GM19468 (cell line): Measurements from ENCODE around the gene PER3.
"Not testable (repeated sequence)": the region's sequence is repeated elsewhere in the genome, so short reads cannot be mapped to it uniquely, and the experiment has no call there.

Source experiments
- ATAC-seq: cut with Tn5 transposase; IDR thresholded peaks from one replicate; pipeline ENCODE4 v1.9.1; 2021; ENCODE audit warnings: mild to moderate bottlenecking, moderate library complexity, moderate number of reproducible peaks; ENCODE audit not compliant: unreplicated experiment; ENCODE audit errors: extremely low read depth

The PER3 gene

DNA sequence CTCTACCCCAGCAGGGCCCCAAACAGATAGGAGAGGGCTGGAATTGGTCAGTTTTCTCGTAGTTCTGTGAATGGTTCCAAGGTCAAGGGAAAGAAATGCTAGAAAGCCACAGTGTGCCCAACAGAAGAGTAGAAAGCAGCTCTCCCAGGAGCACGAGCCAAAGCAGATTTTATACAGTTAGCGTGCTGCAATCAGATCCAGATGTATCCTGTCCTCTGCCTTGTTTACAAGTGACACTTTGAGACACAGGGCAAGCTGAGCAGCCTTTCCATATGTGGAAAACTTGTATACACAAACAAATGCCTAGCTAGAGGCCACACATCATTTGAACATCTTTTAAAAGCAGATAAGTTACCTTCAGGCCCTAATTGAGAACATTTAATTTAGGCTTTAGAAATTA lies 6.5 kb upstream of the PER3 start:
- no peak for ATAC-seq

DNA sequence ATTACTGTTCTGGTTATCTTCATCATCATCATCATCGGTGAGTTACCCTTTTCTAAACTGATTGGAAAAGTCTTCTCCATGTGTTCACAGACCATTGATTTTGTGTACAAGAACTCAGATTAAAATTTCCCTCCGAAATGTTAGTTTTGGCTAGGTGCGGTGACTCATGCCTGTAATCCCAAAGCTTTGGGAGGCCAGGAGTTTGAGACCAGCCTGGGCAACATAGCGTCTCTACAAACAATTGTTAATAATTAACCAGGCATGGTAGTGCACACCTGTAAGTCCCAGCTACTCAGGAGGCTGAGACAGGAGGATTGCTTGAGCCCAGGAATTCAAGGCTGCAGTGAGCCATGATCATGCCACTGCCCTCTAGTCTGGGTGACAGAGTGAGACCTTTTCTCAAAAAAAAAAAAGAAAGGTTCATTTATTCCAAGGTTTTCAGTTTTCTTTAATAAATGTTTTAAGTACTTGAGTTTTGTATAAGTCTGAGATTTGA lies 5.9 kb upstream of the PER3 start:
- no peak for ATAC-seq

DNA sequence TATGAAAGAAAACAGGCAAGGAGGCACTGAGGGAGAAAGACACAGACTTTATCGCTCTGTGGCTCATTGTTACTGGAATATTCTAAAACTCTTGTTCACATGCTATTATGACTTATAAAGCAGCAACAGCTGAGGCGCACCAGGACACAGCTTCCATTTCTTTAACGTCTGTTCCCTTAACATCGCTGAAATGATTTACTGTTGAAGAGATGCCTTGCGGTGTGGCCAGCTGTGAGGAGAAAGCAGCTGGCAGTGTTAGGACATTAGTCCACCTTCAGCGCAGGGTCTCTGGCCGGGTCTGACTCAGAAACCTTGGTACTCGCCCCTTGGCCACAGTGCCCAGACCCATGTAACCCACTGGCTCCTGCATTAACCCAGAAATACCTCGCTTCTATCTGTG lies 3.1 kb upstream of the PER3 start:
- no peak for ATAC-seq

DNA sequence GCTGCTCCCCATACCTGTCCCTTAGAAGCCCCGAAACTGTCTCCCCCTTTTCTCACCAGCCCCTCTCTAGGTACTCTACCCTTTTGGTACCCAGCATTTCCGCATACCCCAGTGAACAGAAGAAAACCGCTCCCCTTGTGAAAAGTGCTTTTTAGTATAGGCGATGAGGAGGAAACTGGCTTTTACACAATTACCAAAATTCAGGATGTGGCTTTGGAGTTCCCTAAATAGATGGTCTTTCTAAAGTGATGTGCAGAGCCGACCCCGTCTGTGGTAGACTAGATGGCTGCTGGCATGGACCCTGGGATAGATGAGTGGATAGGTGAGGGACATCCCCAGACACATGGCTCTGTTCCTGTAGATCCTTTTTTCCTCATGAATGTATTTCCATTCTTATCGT lies 2.6 kb upstream of the PER3 start:
- no peak for ATAC-seq

DNA sequence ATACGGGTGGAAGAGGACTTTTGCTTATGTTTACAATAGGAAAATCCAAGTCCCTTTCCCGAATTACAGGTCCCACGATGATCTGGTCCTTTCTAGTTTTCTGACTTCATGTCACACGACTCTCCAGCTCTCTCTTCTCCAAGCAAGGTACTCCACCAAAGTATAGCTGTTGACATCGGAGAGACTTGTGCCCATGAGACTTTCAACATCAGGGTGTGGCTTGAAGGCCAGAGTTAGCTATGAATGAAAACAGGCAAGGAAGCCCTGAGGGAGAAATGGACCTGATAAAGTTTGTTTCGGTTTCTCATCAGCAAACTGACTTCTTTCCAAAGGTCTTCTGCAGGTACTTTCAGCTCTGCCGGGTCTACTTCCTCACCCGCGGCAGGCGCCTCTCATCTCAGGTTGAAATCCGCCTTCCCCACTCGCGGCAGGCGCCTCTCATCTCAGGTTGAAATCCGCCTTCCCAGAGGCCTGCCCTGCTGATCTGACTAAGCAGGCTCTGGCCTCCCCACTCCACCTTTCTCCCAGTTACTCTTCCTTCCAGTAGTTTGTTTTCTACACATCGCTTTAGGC lies 2.1 kb upstream of the PER3 start:
- no peak for ATAC-seq

DNA sequence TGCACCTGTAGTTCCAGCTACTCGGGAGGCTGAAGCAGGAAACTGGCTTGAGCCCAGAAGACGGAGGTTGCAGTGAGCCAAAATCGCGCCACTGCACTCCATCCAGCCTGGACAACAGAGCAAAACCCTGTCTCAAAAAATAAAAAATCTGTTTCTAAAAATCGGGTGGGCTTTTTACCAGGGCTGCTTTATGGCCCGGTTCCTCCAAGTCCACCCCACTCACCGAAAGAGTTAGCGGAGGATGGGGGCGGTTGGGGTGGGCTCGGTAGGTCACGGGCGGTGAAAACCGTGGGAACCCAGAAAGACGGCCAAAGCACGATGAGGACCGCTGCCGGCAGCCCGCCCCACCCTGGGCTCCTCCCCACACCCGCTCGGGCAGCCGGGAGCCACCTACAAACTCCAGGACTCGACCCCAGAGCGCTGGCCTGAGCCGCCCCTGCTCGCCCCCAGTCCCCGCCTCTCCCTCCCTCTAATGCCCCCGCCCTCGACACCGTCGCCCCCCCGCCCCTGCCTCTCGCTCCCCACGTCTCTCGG lies 846 bp upstream of the PER3 start:
- no peak for ATAC-seq

DNA sequence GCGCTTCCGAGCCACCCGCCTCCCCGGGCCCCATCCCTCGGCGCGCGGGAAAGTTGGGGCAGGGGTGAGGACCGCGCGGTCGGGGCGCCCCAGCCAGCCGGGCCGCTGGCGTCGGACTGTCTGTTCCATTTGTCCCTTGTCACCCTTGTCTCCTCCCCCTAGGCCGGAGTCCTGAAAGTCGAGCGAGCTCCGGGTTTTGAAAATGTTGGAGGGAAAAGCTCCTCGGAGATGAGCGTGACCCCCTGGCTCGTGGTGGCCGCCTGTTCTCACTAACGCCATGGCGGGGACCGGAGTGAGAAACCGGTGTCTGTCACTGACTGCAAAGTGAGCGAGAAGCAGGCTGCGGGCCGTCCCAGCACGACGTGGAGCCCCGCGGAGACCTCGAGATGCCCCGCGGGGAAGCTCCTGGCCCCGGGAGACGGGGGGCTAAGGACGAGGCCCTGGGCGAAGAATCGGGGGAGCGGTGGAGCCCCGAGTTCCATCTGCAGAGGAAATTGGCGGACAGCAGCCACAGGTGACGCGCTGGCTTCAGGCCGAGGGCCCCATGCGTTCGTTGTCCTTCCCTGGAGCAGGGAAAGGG lies 491 bp downstream of the PER3 start:
- ATAC-seq: no peak

DNA sequence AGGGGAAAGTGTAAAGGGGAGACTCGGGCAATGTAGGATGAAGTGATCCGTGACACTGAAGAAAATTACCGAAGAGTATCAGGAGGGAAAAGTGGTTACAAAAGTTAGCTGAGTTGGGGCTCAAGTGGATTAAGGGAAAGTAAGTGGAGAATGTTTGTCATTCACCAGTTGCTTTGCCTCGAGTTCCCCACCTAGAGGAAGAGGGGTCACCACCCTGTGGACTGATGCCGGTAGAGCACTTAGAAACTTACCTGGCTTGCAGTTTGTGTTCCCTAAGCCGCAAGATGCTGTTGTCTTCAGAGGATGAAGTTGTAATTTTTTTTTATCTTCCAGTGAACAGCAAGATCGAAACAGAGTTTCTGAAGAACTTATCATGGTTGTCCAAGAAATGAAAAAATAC lies 1.0 kb downstream of the PER3 start:
- ATAC-seq: no peak

DNA sequence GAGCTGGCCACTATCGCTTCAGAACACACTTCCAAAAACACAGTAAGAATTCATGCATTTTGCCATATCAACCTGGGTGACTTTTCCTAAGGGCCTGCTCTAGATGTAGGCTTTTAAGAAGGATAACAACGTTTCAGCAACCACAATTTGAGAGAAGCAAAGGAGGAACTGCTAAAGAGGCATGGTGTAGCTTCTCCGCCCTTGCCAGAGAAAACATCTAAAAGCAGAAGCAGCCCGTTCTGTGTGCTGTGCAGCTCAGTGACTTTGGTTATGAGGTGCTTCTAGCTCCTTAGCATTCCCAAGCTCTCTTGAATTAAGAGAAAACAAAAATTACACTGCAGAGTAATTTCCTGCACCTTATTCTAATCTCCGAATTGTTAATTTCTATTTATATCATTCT lies 2.7 kb downstream of the PER3 start:
- ATAC-seq: no peak

DNA sequence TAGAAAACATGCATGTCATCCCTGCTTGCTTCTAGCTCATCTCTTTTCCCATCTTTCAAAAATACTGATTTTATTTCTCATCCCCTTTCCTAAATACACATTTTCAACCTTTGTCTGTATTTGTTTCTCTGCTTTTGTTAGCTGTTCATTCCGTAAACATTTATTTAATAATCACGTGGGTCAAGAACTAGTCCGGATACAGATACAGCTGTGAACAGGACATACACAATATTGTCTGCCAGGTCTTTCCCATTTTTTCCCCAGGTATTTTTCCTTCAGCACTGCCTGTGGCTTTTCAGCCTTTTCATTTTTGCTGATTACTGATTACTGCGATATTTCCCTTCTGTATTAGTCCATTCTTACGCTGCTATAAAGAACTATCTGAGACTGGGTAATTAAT lies 5.7 kb downstream of the PER3 start:
- no peak for ATAC-seq

DNA sequence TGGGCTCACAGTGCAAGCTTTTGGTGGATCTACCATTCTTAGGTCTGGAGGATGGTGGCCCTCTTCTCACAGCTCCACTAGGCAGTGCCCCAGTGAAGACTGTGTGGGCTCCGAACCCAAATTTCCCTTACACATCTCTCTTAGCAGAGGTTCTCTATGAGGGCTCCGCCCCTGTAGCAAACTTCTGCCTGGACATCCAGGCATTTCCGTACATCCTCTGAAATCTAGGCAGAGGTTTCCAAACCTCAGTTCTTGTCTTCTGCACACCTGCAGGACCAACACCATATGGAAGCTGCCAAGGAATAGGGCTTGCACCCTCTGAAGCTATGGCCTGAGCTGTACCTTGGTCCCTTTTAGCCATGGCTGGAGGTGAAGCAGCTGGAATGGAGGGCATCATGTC lies 6.9 kb downstream of the PER3 start:
- ATAC-seq: not testable (repeated sequence)

DNA sequence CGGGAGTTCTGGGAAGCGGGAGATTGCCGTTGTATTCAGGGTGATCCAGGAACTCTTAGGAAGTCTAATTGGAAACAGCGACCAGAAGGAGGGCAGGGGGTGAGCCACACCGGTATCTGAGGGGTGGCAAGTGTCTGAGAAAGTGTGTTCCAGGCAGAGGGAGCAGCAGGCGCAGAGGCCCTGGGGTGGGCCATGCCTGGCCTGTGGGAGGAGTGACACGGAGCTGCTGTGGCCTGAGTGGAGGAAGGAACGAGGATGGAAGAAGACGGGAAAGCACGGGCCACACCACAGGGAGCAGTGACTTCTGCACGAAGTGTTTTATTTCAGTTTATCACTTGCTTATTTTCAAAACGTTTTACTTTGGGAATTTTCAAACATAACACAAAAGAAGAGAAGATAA lies 11.3 kb downstream of the PER3 start:
- ATAC-seq: no peak

DNA sequence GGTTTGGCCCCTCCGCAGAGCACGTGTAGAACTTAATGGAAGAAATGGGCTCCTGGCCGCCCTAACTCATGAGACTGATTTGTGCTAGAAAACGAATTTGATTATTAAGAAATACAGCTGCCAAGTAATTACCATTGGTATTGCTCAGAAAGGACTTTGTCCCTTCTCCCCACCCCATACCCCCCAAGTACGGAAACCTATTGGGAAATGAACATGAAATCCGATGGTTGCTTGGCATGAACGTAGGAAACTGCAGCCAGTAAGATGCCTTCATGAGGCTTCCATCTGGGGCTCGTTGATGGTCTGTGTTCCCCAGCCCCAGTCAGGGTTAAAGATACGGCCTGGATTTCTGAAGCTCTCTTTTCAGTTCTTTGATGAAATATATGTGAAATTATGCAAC lies 21.4 kb downstream of the PER3 start:
- ATAC-seq: no peak

DNA sequence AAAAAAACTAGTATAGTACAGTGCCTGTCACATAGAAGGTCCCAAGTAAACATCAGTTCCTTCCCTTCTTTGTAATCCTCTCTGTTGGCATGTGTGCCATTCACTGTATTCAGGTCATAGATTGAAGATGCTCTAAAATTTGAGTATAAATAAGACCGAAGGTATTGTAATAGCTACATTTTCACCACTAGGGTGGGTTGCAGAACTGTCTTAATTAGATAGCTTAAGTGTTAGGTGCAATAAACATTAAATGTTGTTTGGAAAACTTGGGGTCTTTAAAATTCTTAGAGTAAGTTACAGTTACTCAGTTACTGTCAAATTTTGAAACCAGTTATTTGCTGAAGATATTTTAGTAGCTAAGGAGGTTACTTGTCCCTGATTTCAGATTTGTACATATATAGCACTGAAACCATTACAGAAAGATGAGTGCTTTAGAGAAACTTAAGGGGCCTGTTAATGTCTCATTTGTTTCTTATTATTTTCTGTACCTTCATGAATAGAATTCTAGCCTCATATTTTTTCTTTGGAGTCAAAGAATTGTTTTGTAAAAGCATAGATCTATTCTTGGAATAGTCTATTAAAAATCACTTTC lies 24.3 kb downstream of the PER3 start:
- ATAC-seq: no peak

DNA sequence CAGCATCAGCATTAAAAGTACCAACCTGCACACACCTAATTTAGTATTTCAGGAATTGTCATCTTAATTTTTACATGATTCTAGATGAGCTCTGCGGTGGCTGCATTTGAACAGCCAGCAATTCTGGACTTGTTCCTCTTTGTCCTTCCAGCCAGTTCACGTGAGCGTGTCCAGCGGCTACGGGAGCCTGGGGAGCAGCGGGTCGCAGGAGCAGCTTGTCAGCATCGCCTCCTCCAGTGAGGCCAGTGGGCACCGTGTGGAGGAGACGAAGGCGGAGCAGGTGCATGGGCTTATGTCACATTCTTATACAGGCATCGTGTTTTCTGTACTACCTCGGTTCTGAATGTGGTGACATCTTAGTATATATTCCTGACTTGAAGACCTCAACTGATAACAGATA lies 25.7 kb downstream of the PER3 start:
- no peak for ATAC-seq

DNA sequence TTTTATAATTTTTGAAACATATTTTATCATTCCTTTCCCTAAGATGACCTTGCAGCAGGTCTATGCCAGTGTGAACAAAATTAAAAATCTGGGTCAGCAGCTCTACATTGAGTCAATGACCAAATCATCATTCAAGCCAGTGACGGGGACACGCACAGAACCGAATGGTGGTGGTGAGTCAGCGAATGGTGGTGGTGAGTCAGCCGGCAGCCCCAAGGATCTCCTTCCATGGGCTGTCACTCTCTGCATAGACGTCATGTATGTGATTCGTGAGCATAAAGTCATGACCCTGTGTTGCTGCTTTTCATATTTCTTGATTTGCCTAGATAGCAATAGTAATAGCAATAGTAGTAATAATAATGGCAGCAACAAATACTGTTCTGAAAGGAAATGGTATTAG lies 26.3 kb downstream of the PER3 start:
- no peak for ATAC-seq

DNA sequence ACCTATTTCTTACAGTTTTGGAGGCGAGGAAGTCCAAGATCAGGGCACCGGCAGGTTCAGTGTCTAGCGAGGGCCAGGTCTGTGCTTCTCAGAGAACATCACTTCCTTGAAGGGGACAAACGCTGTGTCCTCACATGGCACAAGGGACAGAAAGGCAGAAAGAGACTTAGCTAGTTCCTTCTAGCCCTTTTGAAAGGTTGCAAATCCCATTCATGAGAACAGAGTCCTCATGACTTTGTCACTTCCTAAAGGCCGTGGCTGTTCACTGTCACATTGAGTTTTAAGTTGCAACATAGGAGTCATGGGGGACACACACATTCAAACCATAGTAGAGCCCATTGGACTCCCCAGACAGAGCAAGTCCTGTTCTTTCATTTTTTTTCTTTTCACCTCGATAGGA lies 27.4 kb downstream of the PER3 start:
- ATAC-seq: no peak

DNA sequence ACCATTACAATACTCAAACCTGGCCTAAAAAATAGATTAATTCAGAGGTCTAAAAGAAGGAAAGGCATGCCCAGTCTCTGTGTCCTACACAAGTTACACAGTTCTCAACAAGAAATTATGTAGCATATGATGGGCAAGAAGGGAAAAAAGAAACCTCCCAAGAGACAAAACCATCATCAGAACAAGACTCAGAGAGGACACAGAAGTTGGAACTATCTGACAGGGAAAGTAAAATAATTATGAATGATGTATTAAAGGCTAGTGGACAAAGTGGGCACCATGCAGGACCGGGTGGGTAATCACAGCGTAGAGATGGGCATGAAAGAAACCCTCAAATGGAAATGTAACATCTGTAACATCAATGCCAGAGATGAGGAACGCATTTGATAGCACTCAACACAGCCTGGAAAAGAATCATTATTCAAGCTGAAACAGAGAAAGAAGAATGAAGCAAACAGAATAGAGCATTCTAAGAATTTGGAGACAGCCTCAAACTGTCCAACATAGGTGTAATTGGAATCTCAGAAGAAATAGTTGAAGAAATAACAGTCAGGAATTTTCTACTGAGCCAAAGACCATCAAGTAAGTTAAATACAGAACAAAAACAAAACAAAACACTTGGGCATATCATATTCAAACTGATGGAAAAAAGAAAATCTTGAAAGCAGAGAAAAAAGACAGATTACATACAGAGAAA lies 29.7 kb downstream of the PER3 start:
- ATAC-seq: no peak

DNA sequence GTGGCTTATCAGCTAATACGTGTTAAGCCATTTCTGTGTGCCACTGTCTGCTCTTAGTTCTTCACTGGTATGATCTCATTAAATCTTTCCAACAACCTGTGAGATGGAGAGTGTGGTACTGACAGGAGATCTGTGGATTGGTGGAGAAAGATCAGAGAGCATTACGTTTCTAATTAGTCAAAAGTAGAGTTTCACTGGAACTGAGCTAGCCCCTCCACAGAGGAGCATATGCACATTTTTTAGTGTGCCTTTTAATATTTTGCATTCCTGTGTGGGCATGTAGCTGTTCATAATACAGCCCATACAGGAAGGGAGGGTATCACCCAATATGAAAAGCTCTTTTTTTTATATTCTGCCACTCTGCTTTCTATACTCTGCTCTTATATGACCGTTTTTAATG lies 37.2 kb downstream of the PER3 start:
- ATAC-seq: no peak

DNA sequence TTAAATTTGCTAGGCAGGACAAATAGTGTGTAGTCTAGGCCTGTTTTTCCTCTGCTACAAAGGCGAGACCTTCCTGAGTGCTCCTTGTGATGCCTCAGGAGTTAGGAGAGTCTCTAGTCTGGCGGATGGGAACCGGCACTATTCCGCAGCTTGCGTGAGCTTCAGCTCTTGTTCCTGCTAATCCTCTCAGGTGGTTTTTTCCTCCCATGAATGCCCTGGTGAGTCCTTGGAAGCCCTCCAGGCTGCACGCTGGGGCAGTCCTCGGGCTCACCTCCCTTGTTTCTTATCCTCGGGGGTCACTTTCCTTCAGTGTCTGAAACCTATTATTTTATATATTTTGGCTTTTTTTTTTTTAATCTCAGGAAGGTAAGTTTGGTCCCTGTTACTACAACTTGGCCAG lies 40.6 kb downstream of the PER3 start:
- ATAC-seq: no peak

DNA sequence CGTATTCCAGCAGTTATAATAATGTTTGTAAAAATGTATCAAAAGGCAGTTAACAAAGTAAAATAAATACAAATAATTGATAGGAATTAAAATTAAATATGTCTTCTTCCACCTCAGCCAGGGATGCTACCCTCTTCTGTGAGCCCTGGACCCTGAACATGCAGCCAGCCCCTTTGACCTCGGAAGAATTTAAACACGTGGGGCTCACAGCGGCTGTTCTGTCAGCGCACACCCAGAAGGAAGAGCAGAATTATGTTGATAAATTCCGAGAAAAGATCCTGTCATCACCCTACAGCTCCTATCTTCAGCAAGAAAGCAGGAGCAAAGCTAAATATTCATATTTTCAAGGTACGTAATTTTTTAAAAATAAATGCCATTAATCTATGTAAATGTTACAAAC lies 42.3 kb downstream of the PER3 start:
- no peak for ATAC-seq
